SK-N-SH treated with all-trans-retinoic acid at 6 μM for 48 hours (cell line): ENCODE results near the gene UNG.

Source experiments
- ATAC-seq: fragments of 200-7000 bp; cut with Tn5 transposase; 3 replicates; pipeline ENCODE4 v1.9.1; 2020; ENCODE audit warnings: mild to moderate bottlenecking, moderate library complexity
- ARNTL ChIP-seq: fragments of 450-650 bp; formaldehyde crosslinking; IDR thresholded peaks from 2 replicates; pipeline ENCODE4 v1.5.0; 2020; ENCODE audit warnings: low read depth, mild to moderate bottlenecking, moderate library complexity, borderline replicate concordance
- BACH2 ChIP-seq: fragments of 250-450 bp; sonication (Bioruptor Pico); IDR thresholded peaks from 2 replicates; pipeline ENCODE4 v1.9.0; 2021; ENCODE audit warnings: mild to moderate bottlenecking, borderline replicate concordance
- CSDC2 ChIP-seq: fragments of 250-450 bp; sonication (Bioruptor Pico); IDR thresholded peaks from 2 replicates; pipeline ENCODE4 v1.5.0; 2020; ENCODE audit warnings: mild to moderate bottlenecking, moderate library complexity
- ESRRG ChIP-seq: fragments of 250-450 bp; sonication (Bioruptor Pico); IDR thresholded peaks from 2 replicates; pipeline ENCODE4 v1.6.1; 2021; ENCODE audit warnings: mild to moderate bottlenecking
- GLIS3 ChIP-seq: fragments of 250-450 bp; sonication (Bioruptor Pico); IDR thresholded peaks from 2 replicates; pipeline ENCODE4 v1.5.0; 2020; ENCODE audit warnings: mild to moderate bottlenecking, moderate library complexity
- ISL1 ChIP-seq: fragments of 250-450 bp; sonication (Bioruptor Pico); IDR thresholded peaks from 2 replicates; pipeline ENCODE4 v2.1.2; 2022; ENCODE audit warnings: mild to moderate bottlenecking, moderate library complexity
- OSR1 ChIP-seq: fragments of 250-450 bp; sonication (Bioruptor Pico); IDR thresholded peaks from 2 replicates; pipeline ENCODE4 v1.8.0; 2022; ENCODE audit warnings: moderate library complexity, mild to moderate bottlenecking, inconsistent platforms
- PPARA ChIP-seq: fragments of 250-450 bp; sonication (Bioruptor Pico); IDR thresholded peaks from 2 replicates; pipeline ENCODE4 v1.5.0; 2020; ENCODE audit warnings: mild to moderate bottlenecking, borderline replicate concordance
- RARB ChIP-seq: fragments of 250-450 bp; sonication (Bioruptor Pico); IDR thresholded peaks from 2 replicates; pipeline ENCODE4 v1.8.0; 2021; ENCODE audit warnings: mild to moderate bottlenecking, moderate library complexity
- SNAI2 ChIP-seq: fragments of 250-450 bp; sonication (Bioruptor Pico); IDR thresholded peaks from 2 replicates; pipeline ENCODE4 v1.5.0; 2020; ENCODE audit warnings: mild to moderate bottlenecking, moderate library complexity
- TCF4 ChIP-seq: fragments of 250-450 bp; sonication (Bioruptor Pico); IDR thresholded peaks from 2 replicates; pipeline ENCODE4 v1.8.0; 2021; ENCODE audit warnings: mild to moderate bottlenecking, moderate library complexity, borderline replicate concordance
- TOX ChIP-seq: fragments of 250-450 bp; sonication (Bioruptor Pico); IDR thresholded peaks from 2 replicates; pipeline ENCODE4 v1.8.0; 2021; ENCODE audit warnings: mild to moderate bottlenecking, moderate library complexity, borderline replicate concordance
- ZC3H10 ChIP-seq: fragments of 250-450 bp; sonication (Bioruptor Pico); IDR thresholded peaks from 2 replicates; pipeline ENCODE4 v1.5.1; 2021; ENCODE audit warnings: mild to moderate bottlenecking, moderate library complexity
- ZFP3 ChIP-seq: fragments of 250-450 bp; sonication (Bioruptor Pico); IDR thresholded peaks from 2 replicates; pipeline ENCODE4 v1.5.0; 2020; ENCODE audit warnings: mild to moderate bottlenecking, moderate library complexity
- ZFP30 ChIP-seq: fragments of 450-650 bp; formaldehyde crosslinking; IDR thresholded peaks from 2 replicates; pipeline ENCODE4 v1.5.0; 2022; ENCODE audit warnings: mild to moderate bottlenecking, moderate library complexity
- ZNF565 ChIP-seq: fragments of 450-650 bp; formaldehyde crosslinking; conservative IDR thresholded peaks from 2 replicates; pipeline ENCODE4 v1.5.0; 2020; ENCODE audit warnings: low read depth, mild to moderate bottlenecking, moderate library complexity
- TF ChIP-seq, protein P1 (sequence below): fragments of 250-450 bp; sonication (Bioruptor Pico); IDR thresholded peaks from 2 replicates; pipeline ENCODE4 v1.8.0; 2021; ENCODE audit warnings: low read depth, mild to moderate bottlenecking, moderate library complexity, borderline replicate concordance
- TF ChIP-seq, protein P2 (sequence below): fragments of 250-450 bp; sonication (Bioruptor Pico); IDR thresholded peaks from 2 replicates; pipeline ENCODE4 v1.8.0; 2020; ENCODE audit warnings: mild to moderate bottlenecking, moderate library complexity, borderline replicate concordance
- TF ChIP-seq, protein P3 (sequence below): fragments of 250-450 bp; sonication (Bioruptor Pico); IDR thresholded peaks from 2 replicates; pipeline ENCODE4 v1.5.1; 2020; ENCODE audit warnings: low read depth, mild to moderate bottlenecking, moderate library complexity
- TF ChIP-seq, protein P4 (sequence below): fragments of 250-450 bp; sonication (Bioruptor Pico); IDR thresholded peaks from 2 replicates; pipeline ENCODE4 v1.5.0; 2020; ENCODE audit warnings: mild to moderate bottlenecking, moderate library complexity
- TF ChIP-seq, protein P5 (sequence below): fragments of 250-450 bp; sonication (Bioruptor Pico); IDR thresholded peaks from 2 replicates; pipeline ENCODE4 v1.5.1; 2021; ENCODE audit warnings: mild to moderate bottlenecking, moderate library complexity

UNG gene

DNA sequence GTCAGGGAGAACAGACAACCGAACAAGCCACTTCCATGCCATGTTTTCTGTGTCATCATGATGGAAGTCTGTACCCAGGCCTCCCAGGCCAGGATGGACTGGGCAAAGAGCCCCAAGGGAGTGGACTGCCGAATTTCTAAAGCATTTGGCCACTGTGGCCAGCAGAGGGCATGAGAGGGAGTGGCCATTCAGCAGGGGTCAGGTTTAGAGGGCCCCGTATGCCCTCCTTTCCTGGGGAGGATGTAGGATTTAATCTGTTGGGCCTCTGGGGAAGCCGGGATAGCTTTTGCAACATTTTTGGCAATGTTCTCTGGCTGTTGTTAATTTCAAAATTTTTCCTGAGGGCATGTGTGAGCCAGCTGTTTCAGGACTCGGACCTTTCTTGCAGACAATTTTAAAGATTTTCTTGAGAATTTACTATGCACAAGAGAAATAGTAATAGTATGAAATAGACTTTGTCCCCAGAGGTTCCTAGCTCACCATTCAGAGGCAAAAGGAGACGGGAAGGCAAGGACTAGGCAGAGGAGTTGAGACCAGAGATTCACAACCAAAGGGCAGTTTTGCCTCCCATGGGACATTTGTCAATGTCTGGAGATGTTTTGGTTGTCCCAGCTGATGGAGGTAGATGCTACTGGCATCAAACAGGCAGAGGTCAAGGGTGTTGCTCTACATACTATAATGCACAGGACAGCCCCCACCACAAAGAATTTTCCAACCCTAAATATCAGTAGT, 37.0 kb downstream of the UNG start:
- TF ChIP-seq ARNTL (CRISPR knock-in tag) (no peak), SNAI2 (CRISPR knock-in tag) (no peak), CSDC2 (no peak), ZNF565 (CRISPR knock-in tag) (no peak), TCF4 (CRISPR knock-in tag) (no peak), OSR1 (CRISPR knock-in tag) (no peak), TOX (CRISPR knock-in tag) (no peak), ESRRG (CRISPR knock-in tag) (no peak), GLIS3 (CRISPR knock-in tag) (no peak), ISL1 (CRISPR knock-in tag) (no peak), BACH2 (CRISPR knock-in tag) (no peak)
- TF ChIP-seq, protein P1, sequence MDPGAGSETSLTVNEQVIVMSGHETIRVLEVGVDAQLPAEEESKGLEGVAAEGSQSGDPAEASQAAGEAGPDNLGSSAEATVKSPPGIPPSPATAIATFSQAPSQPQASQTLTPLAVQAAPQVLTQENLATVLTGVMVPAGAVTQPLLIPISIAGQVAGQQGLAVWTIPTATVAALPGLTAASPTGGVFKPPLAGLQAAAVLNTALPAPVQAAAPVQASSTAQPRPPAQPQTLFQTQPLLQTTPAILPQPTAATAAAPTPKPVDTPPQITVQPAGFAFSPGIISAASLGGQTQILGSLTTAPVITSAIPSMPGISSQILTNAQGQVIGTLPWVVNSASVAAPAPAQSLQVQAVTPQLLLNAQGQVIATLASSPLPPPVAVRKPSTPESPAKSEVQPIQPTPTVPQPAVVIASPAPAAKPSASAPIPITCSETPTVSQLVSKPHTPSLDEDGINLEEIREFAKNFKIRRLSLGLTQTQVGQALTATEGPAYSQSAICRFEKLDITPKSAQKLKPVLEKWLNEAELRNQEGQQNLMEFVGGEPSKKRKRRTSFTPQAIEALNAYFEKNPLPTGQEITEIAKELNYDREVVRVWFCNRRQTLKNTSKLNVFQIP (CRISPR knock-in tag) = no peak
- TF ChIP-seq, protein P2, sequence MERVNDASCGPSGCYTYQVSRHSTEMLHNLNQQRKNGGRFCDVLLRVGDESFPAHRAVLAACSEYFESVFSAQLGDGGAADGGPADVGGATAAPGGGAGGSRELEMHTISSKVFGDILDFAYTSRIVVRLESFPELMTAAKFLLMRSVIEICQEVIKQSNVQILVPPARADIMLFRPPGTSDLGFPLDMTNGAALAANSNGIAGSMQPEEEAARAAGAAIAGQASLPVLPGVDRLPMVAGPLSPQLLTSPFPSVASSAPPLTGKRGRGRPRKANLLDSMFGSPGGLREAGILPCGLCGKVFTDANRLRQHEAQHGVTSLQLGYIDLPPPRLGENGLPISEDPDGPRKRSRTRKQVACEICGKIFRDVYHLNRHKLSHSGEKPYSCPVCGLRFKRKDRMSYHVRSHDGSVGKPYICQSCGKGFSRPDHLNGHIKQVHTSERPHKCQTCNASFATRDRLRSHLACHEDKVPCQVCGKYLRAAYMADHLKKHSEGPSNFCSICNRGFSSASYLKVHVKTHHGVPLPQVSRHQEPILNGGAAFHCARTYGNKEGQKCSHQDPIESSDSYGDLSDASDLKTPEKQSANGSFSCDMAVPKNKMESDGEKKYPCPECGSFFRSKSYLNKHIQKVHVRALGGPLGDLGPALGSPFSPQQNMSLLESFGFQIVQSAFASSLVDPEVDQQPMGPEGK (CRISPR knock-in tag) = no peak
- TF ChIP-seq, protein P3, sequence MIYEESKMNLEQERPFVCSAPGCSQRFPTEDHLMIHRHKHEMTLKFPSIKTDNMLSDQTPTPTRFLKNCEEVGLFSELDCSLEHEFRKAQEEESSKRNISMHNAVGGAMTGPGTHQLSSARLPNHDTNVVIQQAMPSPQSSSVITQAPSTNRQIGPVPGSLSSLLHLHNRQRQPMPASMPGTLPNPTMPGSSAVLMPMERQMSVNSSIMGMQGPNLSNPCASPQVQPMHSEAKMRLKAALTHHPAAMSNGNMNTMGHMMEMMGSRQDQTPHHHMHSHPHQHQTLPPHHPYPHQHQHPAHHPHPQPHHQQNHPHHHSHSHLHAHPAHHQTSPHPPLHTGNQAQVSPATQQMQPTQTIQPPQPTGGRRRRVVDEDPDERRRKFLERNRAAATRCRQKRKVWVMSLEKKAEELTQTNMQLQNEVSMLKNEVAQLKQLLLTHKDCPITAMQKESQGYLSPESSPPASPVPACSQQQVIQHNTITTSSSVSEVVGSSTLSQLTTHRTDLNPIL (CRISPR knock-in tag) = no peak
- TF ChIP-seq, all 23 proteins: peak for 0
- ATAC-seq = peak; percentile 77; the same call in 2 of the 3 replicates

DNA sequence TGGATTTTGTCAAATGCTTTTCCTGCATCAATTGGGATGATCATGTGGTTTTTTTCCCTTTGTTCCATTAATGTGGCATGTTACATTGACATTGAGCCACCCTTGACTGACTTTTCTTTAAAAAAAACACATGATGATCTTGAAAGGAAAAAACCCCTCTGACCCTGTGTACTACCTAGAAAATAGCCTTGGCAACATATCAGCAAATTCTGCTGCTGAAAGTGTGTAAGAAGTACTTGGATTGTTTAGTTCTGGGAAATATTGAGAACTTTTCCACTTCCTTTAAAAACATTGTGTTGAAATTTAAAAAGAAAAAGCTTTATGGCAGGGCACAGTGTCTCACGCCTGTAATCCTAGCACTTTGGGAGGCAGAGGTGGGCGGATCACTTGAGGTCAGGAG, 39.7 kb downstream of the UNG start:
- ATAC-seq = no peak
- TF ChIP-seq ZNF565 (CRISPR knock-in tag) (no peak), ZFP3 (CRISPR knock-in tag) (no peak), PPARA (CRISPR knock-in tag) (no peak), ARNTL (CRISPR knock-in tag) (no peak), ZC3H10 (CRISPR knock-in tag) (no peak), RARB (CRISPR knock-in tag) (no peak), ZFP30 (no peak), BACH2 (CRISPR knock-in tag) (no peak), CSDC2 (no peak), SNAI2 (CRISPR knock-in tag) (no peak), ISL1 (CRISPR knock-in tag) (no peak), OSR1 (CRISPR knock-in tag) (no peak), GLIS3 (CRISPR knock-in tag) (no peak)
- TF ChIP-seq, protein P4, sequence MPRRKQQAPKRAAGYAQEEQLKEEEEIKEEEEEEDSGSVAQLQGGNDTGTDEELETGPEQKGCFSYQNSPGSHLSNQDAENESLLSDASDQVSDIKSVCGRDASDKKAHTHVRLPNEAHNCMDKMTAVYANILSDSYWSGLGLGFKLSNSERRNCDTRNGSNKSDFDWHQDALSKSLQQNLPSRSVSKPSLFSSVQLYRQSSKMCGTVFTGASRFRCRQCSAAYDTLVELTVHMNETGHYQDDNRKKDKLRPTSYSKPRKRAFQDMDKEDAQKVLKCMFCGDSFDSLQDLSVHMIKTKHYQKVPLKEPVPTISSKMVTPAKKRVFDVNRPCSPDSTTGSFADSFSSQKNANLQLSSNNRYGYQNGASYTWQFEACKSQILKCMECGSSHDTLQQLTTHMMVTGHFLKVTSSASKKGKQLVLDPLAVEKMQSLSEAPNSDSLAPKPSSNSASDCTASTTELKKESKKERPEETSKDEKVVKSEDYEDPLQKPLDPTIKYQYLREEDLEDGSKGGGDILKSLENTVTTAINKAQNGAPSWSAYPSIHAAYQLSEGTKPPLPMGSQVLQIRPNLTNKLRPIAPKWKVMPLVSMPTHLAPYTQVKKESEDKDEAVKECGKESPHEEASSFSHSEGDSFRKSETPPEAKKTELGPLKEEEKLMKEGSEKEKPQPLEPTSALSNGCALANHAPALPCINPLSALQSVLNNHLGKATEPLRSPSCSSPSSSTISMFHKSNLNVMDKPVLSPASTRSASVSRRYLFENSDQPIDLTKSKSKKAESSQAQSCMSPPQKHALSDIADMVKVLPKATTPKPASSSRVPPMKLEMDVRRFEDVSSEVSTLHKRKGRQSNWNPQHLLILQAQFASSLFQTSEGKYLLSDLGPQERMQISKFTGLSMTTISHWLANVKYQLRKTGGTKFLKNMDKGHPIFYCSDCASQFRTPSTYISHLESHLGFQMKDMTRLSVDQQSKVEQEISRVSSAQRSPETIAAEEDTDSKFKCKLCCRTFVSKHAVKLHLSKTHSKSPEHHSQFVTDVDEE (CRISPR knock-in tag) = no peak
- TF ChIP-seq, protein P2 (CRISPR knock-in tag) = no peak
- TF ChIP-seq, protein P1 (CRISPR knock-in tag) = no peak
- TF ChIP-seq, protein P3 (CRISPR knock-in tag) = no peak
- TF ChIP-seq, protein P5, sequence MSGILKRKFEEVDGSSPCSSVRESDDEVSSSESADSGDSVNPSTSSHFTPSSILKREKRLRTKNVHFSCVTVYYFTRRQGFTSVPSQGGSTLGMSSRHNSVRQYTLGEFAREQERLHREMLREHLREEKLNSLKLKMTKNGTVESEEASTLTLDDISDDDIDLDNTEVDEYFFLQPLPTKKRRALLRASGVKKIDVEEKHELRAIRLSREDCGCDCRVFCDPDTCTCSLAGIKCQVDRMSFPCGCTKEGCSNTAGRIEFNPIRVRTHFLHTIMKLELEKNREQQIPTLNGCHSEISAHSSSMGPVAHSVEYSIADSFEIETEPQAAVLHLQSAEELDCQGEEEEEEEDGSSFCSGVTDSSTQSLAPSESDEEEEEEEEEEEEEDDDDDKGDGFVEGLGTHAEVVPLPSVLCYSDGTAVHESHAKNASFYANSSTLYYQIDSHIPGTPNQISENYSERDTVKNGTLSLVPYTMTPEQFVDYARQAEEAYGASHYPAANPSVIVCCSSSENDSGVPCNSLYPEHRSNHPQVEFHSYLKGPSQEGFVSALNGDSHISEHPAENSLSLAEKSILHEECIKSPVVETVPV = no peak
